ENCODE results near the gene TFAP2A. TPM values are rescaled to one million over a fixed set of nuclear protein-coding genes. Genes with fewer than 3 reads are reported as not detected.

The TFAP2A gene
- total RNA-seq, 3 donors from 2014 or later: 25.2 to 46.0 TPM; not detected in 1

- H3K27ac ChIP-seq: no peak overlapping the region
- no peak overlapping the region for H3K4me3 ChIP-seq
- H3K4me1 ChIP-seq: no peaks in the 10 kb centered on the region
- H3K27me3 ChIP-seq: no peaks in the 10 kb centered on the region
- intact Hi-C loops (cut with DNase I; ENCODE audit: low total_unique reads): no loop called here
- H3K36me3 ChIP-seq: no peaks in the 10 kb centered on the region
- TF ChIP-seq POLR2A (IDR thresholded peaks at IDR 0.05) (no peak), POLR2AphosphoS5 (IDR thresholded peaks at IDR 0.05) (no peak), CTCF (IDR thresholded peaks at IDR 0.05) (no peak)
- no peak for DNase-seq (ENCODE audit: low spot score in 2 of 2)
- peaks cover 0 to 6% of the 10 kb centered on the region in 2 donors for H3K9me3 ChIP-seq
These were observed 55.3 kb downstream of the TFAP2A start for GRCh38 chr6:10359581-10359980.

GRCh38 chr6:10355115-10355702 lies 59.7 kb downstream of the TFAP2A start:
- H3K4me3 ChIP-seq: no peak overlapping the region
- intact Hi-C loops (cut with DNase I; ENCODE audit: low total_unique reads): no loop called here
- H3K27me3 ChIP-seq: no peaks in the 10 kb centered on the region
- H3K9me3 ChIP-seq: peaks cover 0 to 8% of the 10 kb centered on the region in 2 donors
- TF ChIP-seq POLR2A (IDR thresholded peaks at IDR 0.05) (no peak), CTCF (IDR thresholded peaks at IDR 0.05) (no peak), POLR2AphosphoS5 (IDR thresholded peaks at IDR 0.05) (no peak)
- no peak overlapping the region for H3K27ac ChIP-seq
- no peaks in the 10 kb centered on the region for H3K4me1 ChIP-seq
- DNase-seq (ENCODE audit: low spot score in 2 of 2): no peak
- H3K36me3 ChIP-seq: no peaks in the 10 kb centered on the region

GRCh38 chr6:10351791-10352190 lies 63.1 kb downstream of the TFAP2A start:
- H3K4me1 ChIP-seq: no peaks in the 10 kb centered on the region
- H3K36me3 ChIP-seq: no peaks in the 10 kb centered on the region
- DNase-seq (ENCODE audit: low spot score in 2 of 2): no peak
- TF ChIP-seq POLR2A (IDR thresholded peaks at IDR 0.05) (no peak), POLR2AphosphoS5 (IDR thresholded peaks at IDR 0.05) (no peak), CTCF (IDR thresholded peaks at IDR 0.05) (no peak)
- intact Hi-C loops (cut with DNase I; ENCODE audit: low total_unique reads): no loop called here
- H3K4me3 ChIP-seq: no peak overlapping the region
- no peak overlapping the region for H3K27ac ChIP-seq
- H3K27me3 ChIP-seq: no peaks in the 10 kb centered on the region
- H3K9me3 ChIP-seq: peaks cover 0 to 8% of the 10 kb centered on the region in 2 donors

- TF ChIP-seq POLR2AphosphoS5 (IDR thresholded peaks at IDR 0.05): no peak
- no peak for TF ChIP-seq CTCF (IDR thresholded peaks at IDR 0.05)
- no peak for TF ChIP-seq POLR2A (IDR thresholded peaks at IDR 0.05)
- intact Hi-C loops (cut with DNase I; ENCODE audit: low total_unique reads): no loop called here
These were observed 64.2 kb downstream of the TFAP2A start for GRCh38 chr6:10350720-10351119.

GRCh38 chr6:10347561-10348327 lies 67.1 kb downstream of the TFAP2A start:
- H3K4me1 ChIP-seq: no peaks in the 10 kb centered on the region
- no peaks in the 10 kb centered on the region for H3K36me3 ChIP-seq
- no peak for DNase-seq (ENCODE audit: low spot score in 2 of 2)
- H3K27ac ChIP-seq: peak overlapping the region in 1 of 2 donors; percentile 7
- no peak overlapping the region for H3K4me3 ChIP-seq
- H3K27me3 ChIP-seq: no peaks in the 10 kb centered on the region
- intact Hi-C loops (cut with DNase I; ENCODE audit: low total_unique reads): no loop called here
- H3K9me3 ChIP-seq: peaks cover 0 to 2% of the 10 kb centered on the region in 2 donors
- TF ChIP-seq POLR2A (IDR thresholded peaks at IDR 0.05) (no peak), POLR2AphosphoS5 (IDR thresholded peaks at IDR 0.05) (no peak), CTCF (IDR thresholded peaks at IDR 0.05) (no peak)

More at GRCh38 chr6:10350720-10351119, 64.2 kb downstream of the TFAP2A start:
- no peak for DNase-seq (ENCODE audit: low spot score in 2 of 2)
- Histone ChIP-seq H3K27ac (no peak overlapping the region), H3K4me3 (no peak overlapping the region), H3K36me3 (no peaks in the 10 kb centered on the region), H3K27me3 (no peaks in the 10 kb centered on the region), H3K4me1 (no peaks in the 10 kb centered on the region), H3K9me3 (peaks cover 0 to 8% of the 10 kb centered on the region in 2 donors)

Data from breast epithelium (tissue), 4 donors.